HUDEP-2 (cell line): ENCODE measurements around the gene KRTAP3-1.
"Not testable (repeated sequence)": the region's sequence is repeated elsewhere in the genome, so short reads cannot be mapped to it uniquely, and the experiment has no call there.

ENCODE experiments used
- DNase-seq, 76 experiments: peaks; one replicate each; lab custom pipeline; 2025; ENCODE audit not compliant: unreplicated experiment in 76 of 76; lab: John Stamatoyannopoulos, UW

KRTAP3-1 gene

GRCh38 chr17:41016578-41017215, 7.8 kb upstream of the KRTAP3-1 start:
- no peak for DNase-seq

- DNase-seq = no peak
These were observed 6.5 kb upstream of the KRTAP3-1 start for GRCh38 chr17:41015454-41015853.

- no peak for DNase-seq
These were observed 4.7 kb upstream of the KRTAP3-1 start for GRCh38 chr17:41013606-41014005.

GRCh38 chr17:41013181-41013580, 4.3 kb upstream of the KRTAP3-1 start:
- no peak for DNase-seq

GRCh38 chr17:41012326-41013120, 3.6 kb upstream of the KRTAP3-1 start:
- DNase-seq = no peak

- no peak for DNase-seq
These were observed 1.5 kb upstream of the KRTAP3-1 start for GRCh38 chr17:41010441-41010840.

- no peak for DNase-seq
These were observed 1.0 kb upstream of the KRTAP3-1 start for GRCh38 chr17:41009936-41010335.

- DNase-seq = no peak
These were observed 403 bp upstream of the KRTAP3-1 start for GRCh38 chr17:41009301-41009760.

GRCh38 chr17:41004397-41004796, 4.5 kb downstream of the KRTAP3-1 start:
- DNase-seq = no peak

- DNase-seq = no peak
These were observed 5.0 kb downstream of the KRTAP3-1 start for GRCh38 chr17:41003926-41004325.

- no peak for DNase-seq
These were observed 6.1 kb downstream of the KRTAP3-1 start for GRCh38 chr17:41002814-41003213.

- DNase-seq = no peak
These were observed 7.1 kb downstream of the KRTAP3-1 start for GRCh38 chr17:41001795-41002194.

GRCh38 chr17:40999563-40999962, 9.4 kb downstream of the KRTAP3-1 start, which contains the start of gene KRTAP3-2:
Gene KRTAP3-2 (minus strand): TSS chr17:40999906. CDS start chr17:40999853, 53 bp downstream.
- not testable (repeated sequence) for DNase-seq

GRCh38 chr17:40997361-40997760, 11.6 kb downstream of the KRTAP3-1 start:
- no peak for DNase-seq

- no peak for DNase-seq
These were observed 12.1 kb downstream of the KRTAP3-1 start for GRCh38 chr17:40996829-40997228.

GRCh38 chr17:40995116-40995515, 13.8 kb downstream of the KRTAP3-1 start:
- DNase-seq = no peak

- DNase-seq = no peak
These were observed 15.1 kb downstream of the KRTAP3-1 start, which contains the start of gene KRTAP3-3 for GRCh38 chr17:40993839-40994238. Gene KRTAP3-3 (minus strand): TSS chr17:40994164. CDS start chr17:40994097, 67 bp downstream.

GRCh38 chr17:40993084-40993483, 15.8 kb downstream of the KRTAP3-1 start:
- DNase-seq = no peak

GRCh38 chr17:40992666-40993065, 16.3 kb downstream of the KRTAP3-1 start:
- no peak for DNase-seq

GRCh38 chr17:40986920-40987319, 22.0 kb downstream of the KRTAP3-1 start:
- DNase-seq = no peak

GRCh38 chr17:40984226-40984625, 24.7 kb downstream of the KRTAP3-1 start, which contains the start of gene KRT40:
Gene KRT40 (minus strand): TSS chr17:40984326. CDS start chr17:40984273, 53 bp downstream.
- DNase-seq = no peak

GRCh38 chr17:40981115-40981514, 27.8 kb downstream of the KRTAP3-1 start:
- no peak for DNase-seq
